Endothelial cell of umbilical vein (primary cell): Measurements from ENCODE around the gene DRD1. TPM values are rescaled to one million over a fixed set of nuclear protein-coding genes. Genes with fewer than 3 reads are reported as not detected.

Source experiments
- BruUV-seq: library from RNA; stranded (reverse); fragments of 400-500 nt; replicated peaks from 2 replicates; lab custom pipeline; 2021; lab: Mats Ljungman, UMichigan
- CTCF ChIA-PET: fragments of 300-600, 350-600 bp; sonication (Branson Sonifier 250); formaldehyde crosslinking; loops from one replicate; lab custom pipeline; 2021; ENCODE audit warnings: antibody characterized with exemption, inconsistent platforms; lab: Charles Lee
- POLR2A ChIA-PET: fragments of 300-600, 350-600 bp; sonication (Branson Sonifier 250); formaldehyde crosslinking; loops from one replicate; lab custom pipeline; 2021; ENCODE audit warnings: antibody characterized with exemption, inconsistent platforms; lab: Charles Lee
- DNase-seq: peaks from one replicate; pipeline ENCODE4 v3.0.0-alpha.2; 2011; ENCODE audit warnings: low read depth, low spot score
- FAIRE-seq: peaks from 2 replicates; lab custom pipeline; 2011; peaks lifted over from hg19 to GRCh38; lab: Jason Lieb, UNC
- H2AFZ ChIP-seq: 2 replicates; pipeline ENCODE4 v1.6.0; 2012; ENCODE audit warnings: low read depth, low read length, control low read depth, inconsistent platforms
- H3K27ac ChIP-seq: 2 replicates; pipeline ENCODE4 v1.5.1; 2011; ENCODE audit warnings: low read depth, mild to moderate bottlenecking, control low read depth, low read length, moderate library complexity; ENCODE audit not compliant: insufficient read depth
- H3K27me3 ChIP-seq, 2 experiments: 2 replicates each; pipeline versions ENCODE4 v1.6.0 to v1.6.1; 2011; ENCODE audit warnings: low read length in 2 of 2, mixed read lengths in 1 of 2; ENCODE audit not compliant: control insufficient read depth in 2 of 2, insufficient read depth in 2 of 2
- H3K36me3 ChIP-seq, 2 experiments: 2 replicates in 1 of 2; 3 replicates in 1 of 2; pipeline ENCODE4 v1.5.1; 2011; ENCODE audit warnings: low read length in 2 of 2, mild to moderate bottlenecking in 1 of 2, moderate library complexity in 1 of 2; ENCODE audit not compliant: control insufficient read depth in 2 of 2, insufficient read depth in 2 of 2; ENCODE audit errors: extremely low read depth in 1 of 2
- H3K4me1 ChIP-seq: 3 replicates; pipeline ENCODE4 v1.5.1; 2011; ENCODE audit warnings: mild to moderate bottlenecking, low read length; ENCODE audit not compliant: control insufficient read depth, insufficient read depth; ENCODE audit errors: extremely low read depth
- H3K4me2 ChIP-seq: 2 replicates; pipeline ENCODE4 v1.6.1; 2011; ENCODE audit warnings: low read length, control low read depth, mixed read lengths; ENCODE audit not compliant: insufficient read depth
- H3K4me3 ChIP-seq, 3 experiments: fragments of 200-600 bp in 1 of 3; sonication (generic), shearing (Covaris generic) in 1 of 3; replicated peaks in 1 of 3; 2 replicates each; pipeline ENCODE4 v1.5.1; 2011 to 2016; ENCODE audit warnings: control low read depth in 3 of 3, low read length in 3 of 3, mild to moderate bottlenecking in 2 of 3, inconsistent platforms in 1 of 3, low read depth in 1 of 3, moderate library complexity in 1 of 3; ENCODE audit not compliant: insufficient read depth in 1 of 3
- H3K79me2 ChIP-seq: 2 replicates; pipeline ENCODE4 v1.6.0; 2012; ENCODE audit warnings: low read length, inconsistent platforms; ENCODE audit not compliant: control insufficient read depth, insufficient read depth
- H3K9ac ChIP-seq: replicated peaks from 2 replicates; pipeline ENCODE3; 2011; ENCODE audit warnings: low read length, control low read depth; ENCODE audit not compliant: insufficient read depth; ENCODE audit errors: extremely low read depth
- H3K9me1 ChIP-seq: replicated peaks from 3 replicates; pipeline ENCODE4 v1.6.0; 2011; ENCODE audit warnings: mild to moderate bottlenecking, low read length; ENCODE audit not compliant: control insufficient read depth, insufficient read depth; ENCODE audit errors: extremely low read depth
- H3K9me3 ChIP-seq: replicated peaks from 2 replicates; pipeline ENCODE4 v1.5.1; 2012; ENCODE audit warnings: low read length, inconsistent platforms; ENCODE audit not compliant: control insufficient read depth, insufficient read depth
- H4K20me1 ChIP-seq: replicated peaks from 2 replicates; pipeline ENCODE3; 2011; ENCODE audit warnings: mild to moderate bottlenecking, low read length; ENCODE audit not compliant: control insufficient read depth, insufficient read depth; ENCODE audit errors: extremely low read depth
- EZH2 ChIP-seq: IDR thresholded peaks from 2 replicates; pipeline ENCODE4 v1.6.1; 2012; ENCODE audit warnings: borderline replicate concordance, low read depth, mild to moderate bottlenecking, moderate library complexity, low read length, inconsistent platforms; ENCODE audit not compliant: severe bottlenecking
- FOS ChIP-seq: IDR thresholded peaks from 2 replicates; pipeline ENCODE4 v1.6.1; 2011; ENCODE audit warnings: mild to moderate bottlenecking, low read length, moderate library complexity, borderline replicate concordance; ENCODE audit not compliant: insufficient read depth
- GATA2 ChIP-seq: IDR thresholded peaks from 2 replicates; pipeline ENCODE4 v1.7.0; 2011; ENCODE audit warnings: low read depth, mild to moderate bottlenecking, moderate library complexity, mixed read lengths, low read length; ENCODE audit not compliant: insufficient read length, insufficient read depth
- MAX ChIP-seq: IDR thresholded peaks from 2 replicates; pipeline ENCODE4 v1.6.1; 2011; ENCODE audit not compliant: insufficient read depth, insufficient read length
- MYC ChIP-seq: IDR thresholded peaks from one replicate; pipeline ENCODE4 v1.6.1; 2011; ENCODE audit warnings: mild to moderate bottlenecking, low read depth, low read length
- POLR2A ChIP-seq: IDR thresholded peaks from 2 replicates; pipeline ENCODE4 v1.6.1; 2012; ENCODE audit warnings: low read depth, mild to moderate bottlenecking, control low read depth, low read length
- POLR2AphosphoS5 ChIP-seq: IDR thresholded peaks from 2 replicates; pipeline ENCODE4 v1.6.1; 2012; ENCODE audit warnings: low read depth, mild to moderate bottlenecking, control low read depth, low read length, moderate library complexity; ENCODE audit not compliant: insufficient read depth
- dilution Hi-C: fragments of 300-500 bp; cut with MboI; formaldehyde crosslinking; loops from one replicate; pipeline ENCODE4 v1.15.0; 2019; ENCODE audit warnings: low sequenced_read_pairs; ENCODE audit not compliant: extremely low pct_ligation_motif_present
- intact Hi-C: fragments of 100-400 bp; cut with micrococcal nuclease; formaldehyde crosslinking; loops from one replicate; pipeline ENCODE4 v1.10.0; 2022
- polyA plus RNA-seq, 4 experiments: library from polyadenylated mRNA; depleted of rRNA in 3 of 4; stranded (reverse) in 3 of 4; unstranded in 1 of 4; fragments of >200 nt; gene quantifications; 2 replicates each; pipeline versions ENCODE4 v1.2.1 to v1.2.3, GENCODE V29; 2011 to 2012; ENCODE audit warnings: missing spikeins in 1 of 4
- total RNA-seq: library from RNA; stranded (reverse); gene quantifications from 2 replicates; pipeline ENCODE4 v1.2.3, GENCODE V29; 2021
- TF ChIP-seq, protein P1 (sequence below), 2 donors: IDR thresholded peaks; 1 replicate in 1 of 2; 2 replicates in 1 of 2; pipeline ENCODE4 v1.5.1; 2011; ENCODE audit warnings: low read length in 2 of 2, mild to moderate bottlenecking in 2 of 2, moderate library complexity in 2 of 2, control low read depth in 1 of 2, inconsistent platforms in 1 of 2, low read depth in 1 of 2; ENCODE audit not compliant: insufficient read depth in 1 of 2; ENCODE audit errors: extremely low read depth in 1 of 2

Gene DRD1
- total and polyA plus RNA-seq, 2 donors (not counting 3 experiments of a cell fraction or from before 2014, with no cell fraction given) = not detected

DNA sequence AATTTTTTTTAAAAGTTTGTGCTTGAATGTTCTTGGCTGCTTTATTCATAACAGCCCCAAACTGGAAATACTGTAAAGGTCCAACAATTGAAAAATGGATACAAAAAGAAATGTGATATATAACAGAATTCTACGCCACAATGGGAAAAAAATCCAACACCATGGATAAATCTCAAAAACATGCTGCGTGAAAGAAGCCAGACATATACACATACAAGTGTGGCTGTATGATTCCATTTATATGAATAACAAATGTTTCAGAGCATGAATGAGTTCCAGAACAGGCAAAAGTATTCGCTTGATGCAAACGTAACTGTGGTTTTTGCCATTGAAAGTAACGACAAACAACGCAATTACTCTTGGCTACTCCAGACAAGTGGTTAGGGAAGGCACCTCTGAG, 27.2 kb upstream of the DRD1 start:
- Histone ChIP-seq H3K9ac (no peak overlapping the region), H4K20me1 (no peaks in the 10 kb centered on the region), H3K4me3 (no peak overlapping the region), H3K9me1 (no peaks in the 10 kb centered on the region), H3K79me2 (no peaks in the 10 kb centered on the region), H3K36me3 (no peaks in the 10 kb centered on the region), H3K27me3 (peaks cover 0 to 4% of the 10 kb centered on the region in 2 experiments), H3K4me1 (no peaks in the 10 kb centered on the region), H3K4me2 (no peak overlapping the region), H3K9me3 (no peaks in the 10 kb centered on the region), H2AFZ (no peak overlapping the region), H3K27ac (no peak overlapping the region)
- intact Hi-C loops = no loop called here
- dilution Hi-C loops = no loop called here
- DNase-seq = no peak
- CTCF ChIA-PET = no interaction called here
- FAIRE-seq = no peak
- TF ChIP-seq, protein P1, sequence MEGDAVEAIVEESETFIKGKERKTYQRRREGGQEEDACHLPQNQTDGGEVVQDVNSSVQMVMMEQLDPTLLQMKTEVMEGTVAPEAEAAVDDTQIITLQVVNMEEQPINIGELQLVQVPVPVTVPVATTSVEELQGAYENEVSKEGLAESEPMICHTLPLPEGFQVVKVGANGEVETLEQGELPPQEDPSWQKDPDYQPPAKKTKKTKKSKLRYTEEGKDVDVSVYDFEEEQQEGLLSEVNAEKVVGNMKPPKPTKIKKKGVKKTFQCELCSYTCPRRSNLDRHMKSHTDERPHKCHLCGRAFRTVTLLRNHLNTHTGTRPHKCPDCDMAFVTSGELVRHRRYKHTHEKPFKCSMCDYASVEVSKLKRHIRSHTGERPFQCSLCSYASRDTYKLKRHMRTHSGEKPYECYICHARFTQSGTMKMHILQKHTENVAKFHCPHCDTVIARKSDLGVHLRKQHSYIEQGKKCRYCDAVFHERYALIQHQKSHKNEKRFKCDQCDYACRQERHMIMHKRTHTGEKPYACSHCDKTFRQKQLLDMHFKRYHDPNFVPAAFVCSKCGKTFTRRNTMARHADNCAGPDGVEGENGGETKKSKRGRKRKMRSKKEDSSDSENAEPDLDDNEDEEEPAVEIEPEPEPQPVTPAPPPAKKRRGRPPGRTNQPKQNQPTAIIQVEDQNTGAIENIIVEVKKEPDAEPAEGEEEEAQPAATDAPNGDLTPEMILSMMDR (IDR thresholded peaks at IDR 0.05; ENCODE audit: extremely low read depth in 1 of 2, insufficient read depth in 1 of 2, low read depth in 1 of 2, low read length in 2 of 2) = no peak
- TF ChIP-seq MYC (no peak), POLR2A (no peak), FOS (no peak), GATA2 (no peak), MAX (no peak), POLR2AphosphoS5 (no peak), EZH2 (no peak)
- POLR2A ChIA-PET = no interaction called here
- BruUV-seq = no TSS peak
